A673 (cell line): ENCODE measurements around the gene TRAP1.

Source experiments
- CTCF ChIP-seq: fragments of 300-800, 200-600 bp; sonication (generic); conservative IDR thresholded peaks from 2 replicates; pipeline ENCODE4 v1.5.1; 2017; ENCODE audit warnings: low read depth, mild to moderate bottlenecking, antibody characterized with exemption, low read length, moderate library complexity, mixed read lengths
- EZH2 ChIP-seq: fragments of 200-600 bp; sonication (generic); IDR thresholded peaks from 2 replicates; pipeline ENCODE4 v1.6.1; 2017; ENCODE audit warnings: borderline replicate concordance, low read depth, mild to moderate bottlenecking, mixed read lengths, antibody characterized with exemption, low read length; ENCODE audit not compliant: poor library complexity, severe bottlenecking

DNA sequence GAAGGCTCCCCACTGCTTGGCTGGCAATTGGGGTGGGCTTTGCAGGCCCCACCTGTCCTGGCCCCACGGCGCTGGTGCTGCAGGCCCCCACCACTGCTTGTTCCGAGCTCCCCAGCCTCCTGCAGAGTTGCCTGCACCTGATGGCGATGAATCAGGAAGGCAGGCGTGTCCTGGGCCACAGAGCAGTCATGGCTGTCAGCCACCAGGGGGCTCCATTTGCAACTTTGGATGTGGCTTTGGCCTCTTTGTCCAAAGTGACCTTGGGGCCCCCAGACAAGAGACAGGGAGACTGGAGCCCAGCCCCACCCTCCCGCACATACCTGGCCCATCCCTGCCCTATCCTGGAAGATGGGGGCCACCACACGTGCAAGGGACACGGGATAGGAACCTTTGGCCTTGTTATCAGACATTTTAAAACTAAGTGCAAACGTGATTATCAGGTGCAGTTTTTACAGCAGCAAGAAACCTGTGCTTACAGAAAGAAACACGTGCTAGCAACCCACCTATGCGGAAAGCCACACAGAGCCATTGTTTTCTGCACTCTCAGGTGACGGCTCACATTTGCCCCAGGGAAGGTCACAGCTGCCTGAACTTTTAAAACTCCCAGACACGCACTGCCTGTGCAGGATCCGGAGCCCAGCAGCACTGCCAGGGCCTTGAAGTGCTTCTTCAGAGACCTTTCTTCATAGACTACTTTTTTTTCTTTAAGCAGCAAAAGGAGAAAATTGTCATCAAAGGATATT lies 62.9 kb downstream of the TRAP1 start, which contains the start of gene DNASE1:
- TF ChIP-seq EZH2, result no peak
- peak; percentile 84 for TF ChIP-seq CTCF
